Sigmoid colon (tissue), 7 donors: Measurements from ENCODE around the gene FGG. TPM values are rescaled to one million over a fixed set of nuclear protein-coding genes. Genes with fewer than 3 reads are reported as not detected.

Experiments
- DNase-seq: peaks from one replicate; pipeline ENCODE4 v3.0.0-alpha.2; 2019
- H3K27ac ChIP-seq, 4 donors: fragments of 200-600 bp; sonication (generic); one replicate each; pipeline ENCODE4 v1.5.1; 2016 to 2019; ENCODE audit warnings: mild to moderate bottlenecking in 1 of 4
- H3K27me3 ChIP-seq, 3 donors: fragments of 200-600 bp; sonication (generic); one replicate each; pipeline ENCODE4 v1.5.1; 2019; ENCODE audit warnings: mild to moderate bottlenecking in 1 of 3
- H3K36me3 ChIP-seq, 4 donors: fragments of 200-600 bp; sonication (generic); one replicate each; pipeline ENCODE4 v1.5.1; 2016 to 2019
- H3K4me1 ChIP-seq, 4 donors: fragments of 200-600 bp; sonication (generic); one replicate each; pipeline ENCODE4 v1.5.1; 2017 to 2019
- H3K4me3 ChIP-seq, 4 donors: fragments of 200-600 bp; sonication (generic); one replicate each; pipeline ENCODE4 v1.5.1; 2017 to 2019; ENCODE audit warnings: mild to moderate bottlenecking in 2 of 4, moderate library complexity in 1 of 4
- H3K9me3 ChIP-seq, 4 donors: fragments of 200-600 bp in 3 of 4; sonication (generic) in 3 of 4; one replicate each; pipeline versions ENCODE4 v1.5.1 to v1.6.1; 2013 to 2019
- CTCF ChIP-seq, 4 experiments: fragments of 450-650 bp in 3 of 4; fragments of 200-600 bp in 1 of 4; IDR thresholded peaks; one replicate each; pipeline ENCODE4 v1.5.1; 2016 to 2019; ENCODE audit warnings: antibody characterized with exemption in 4 of 4, mild to moderate bottlenecking in 3 of 4, moderate library complexity in 2 of 4
- EP300 ChIP-seq, 4 donors: sonication (generic); formaldehyde crosslinking; IDR thresholded peaks; one replicate each; pipeline ENCODE4 v1.6.1; 2017; ENCODE audit warnings: antibody characterized with exemption in 4 of 4
- POLR2A ChIP-seq, 2 donors: fragments of 450-650 bp; IDR thresholded peaks; one replicate each; pipeline ENCODE4 v1.6.1; 2016; ENCODE audit warnings: antibody characterized with exemption in 2 of 2, mild to moderate bottlenecking in 2 of 2, moderate library complexity in 2 of 2
- POLR2AphosphoS5 ChIP-seq, 4 donors: sonication (generic); formaldehyde crosslinking; IDR thresholded peaks; one replicate each; pipeline ENCODE4 v1.6.1; 2017; ENCODE audit warnings: antibody characterized with exemption in 4 of 4
- WGBS, 2 donors: extraction: QIAGEN DNeasy Blood & Tissue Kit; methylation state at CpG; one replicate each; pipeline ENCODE4 v1.1.7; 2013; 5-methylcytosine and 5-hydroxymethylcytosine counted together
- intact Hi-C: fragments of 100-400 bp; cut with DNase I; formaldehyde crosslinking; loops from one replicate; pipeline ENCODE4 v1.15.1; 2023
- polyA plus RNA-seq, 3 donors: library from polyadenylated mRNA; stranded (reverse); fragments of 200-250 nt; gene quantifications; one replicate each; pipeline ENCODE4 v1.2.3, GENCODE V29; 2013
- total RNA-seq, 4 donors: library from RNA; depleted of rRNA; stranded (reverse); fragments of >200 nt; gene quantifications; one replicate each; pipeline ENCODE4 v1.1.0, GENCODE V29; 2016
- donor health status: healthy with polysubstance abuse.
- donor health status: Bipolar disorder and iron deficiency.
- donor health status: healthy.

Gene FGG
- total and polyA plus RNA-seq, 7 donors, result 0.22 TPM; not detected in 6

- no peaks in the 10 kb centered on the region for H3K4me1 ChIP-seq
- H3K27ac ChIP-seq, result no peak overlapping the region
- no peak for DNase-seq
- 88% methylated on average over 5 of the region's 5 CpGs for WGBS, 2 donors
- no peaks in the 10 kb centered on the region for H3K9me3 ChIP-seq
- H3K27me3 ChIP-seq, result no peaks in the 10 kb centered on the region
- intact Hi-C loops, result no loop called here
- no peak overlapping the region for H3K4me3 ChIP-seq
- no peak for TF ChIP-seq POLR2AphosphoS5 (IDR thresholded peaks at IDR 0.05)
- no peaks in the 10 kb centered on the region for H3K36me3 ChIP-seq
Measured at GRCh38 chr4:154566639-154567204, 45.7 kb downstream of the FGG start.

DNA sequence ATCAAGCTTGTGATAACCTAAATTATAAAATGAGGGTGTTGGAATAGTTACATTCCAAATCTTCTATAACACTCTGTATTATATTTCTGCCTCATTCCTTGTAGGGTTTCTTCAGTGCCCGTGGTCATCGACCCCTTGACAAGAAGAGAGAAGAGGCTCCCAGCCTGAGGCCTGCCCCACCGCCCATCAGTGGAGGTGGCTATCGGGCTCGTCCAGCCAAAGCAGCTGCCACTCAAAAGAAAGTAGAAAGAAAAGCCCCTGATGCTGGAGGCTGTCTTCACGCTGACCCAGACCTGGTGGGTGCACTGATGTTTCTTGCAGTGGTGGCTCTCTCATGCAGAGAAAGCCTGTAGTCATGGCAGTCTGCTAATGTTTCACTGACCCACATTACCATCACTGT lies 46.8 kb downstream of the FGG start:
- intact Hi-C loops, result no loop called here
- WGBS, 2 donors, result 94 to 95% methylated on average over 6 of the region's 6 CpGs
- H3K9me3 ChIP-seq, result no peaks in the 10 kb centered on the region
- DNase-seq, result no peak
- no peaks in the 10 kb centered on the region for H3K36me3 ChIP-seq
- H3K27me3 ChIP-seq, result no peaks in the 10 kb centered on the region
- no peaks in the 10 kb centered on the region for H3K4me1 ChIP-seq
- H3K27ac ChIP-seq, result no peak overlapping the region
- no peak overlapping the region for H3K4me3 ChIP-seq
- TF ChIP-seq POLR2AphosphoS5 (IDR thresholded peaks at IDR 0.05) (no peak), POLR2A (IDR thresholded peaks at IDR 0.05) (no peak), EP300 (IDR thresholded peaks at IDR 0.05) (no peak), CTCF (IDR thresholded peaks at IDR 0.05) (no peak)

DNA sequence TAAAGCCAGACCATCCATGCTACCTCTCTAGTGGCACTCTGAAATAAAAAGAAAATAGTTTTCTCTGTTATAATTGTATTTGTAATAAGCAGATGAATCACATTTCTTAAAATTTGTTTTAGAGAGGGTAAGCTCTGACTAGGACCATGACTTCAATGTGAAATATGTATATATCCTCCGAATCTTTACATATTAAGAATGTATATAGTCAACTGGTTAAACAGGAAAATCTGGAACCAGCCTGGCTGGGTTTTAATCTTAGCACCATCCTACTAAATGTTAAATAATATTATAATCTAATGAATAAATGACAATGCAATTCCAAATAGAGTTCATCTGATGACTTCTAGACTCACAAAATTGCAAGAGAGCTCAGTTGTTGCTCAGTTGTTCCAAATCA lies 48.1 kb downstream of the FGG start:
- no peak for DNase-seq
- intact Hi-C loops, result no loop called here
- Histone ChIP-seq H3K27me3 (no peaks in the 10 kb centered on the region), H3K4me3 (no peak overlapping the region), H3K36me3 (no peaks in the 10 kb centered on the region), H3K4me1 (no peaks in the 10 kb centered on the region), H3K27ac (no peak overlapping the region), H3K9me3 (no peaks in the 10 kb centered on the region)
- 90 to 93% methylated on average over 1 of the region's 1 CpG for WGBS, 2 donors
- TF ChIP-seq EP300 (IDR thresholded peaks at IDR 0.05) (no peak), CTCF (IDR thresholded peaks at IDR 0.05) (no peak), POLR2A (IDR thresholded peaks at IDR 0.05) (no peak), POLR2AphosphoS5 (IDR thresholded peaks at IDR 0.05) (no peak)

DNA sequence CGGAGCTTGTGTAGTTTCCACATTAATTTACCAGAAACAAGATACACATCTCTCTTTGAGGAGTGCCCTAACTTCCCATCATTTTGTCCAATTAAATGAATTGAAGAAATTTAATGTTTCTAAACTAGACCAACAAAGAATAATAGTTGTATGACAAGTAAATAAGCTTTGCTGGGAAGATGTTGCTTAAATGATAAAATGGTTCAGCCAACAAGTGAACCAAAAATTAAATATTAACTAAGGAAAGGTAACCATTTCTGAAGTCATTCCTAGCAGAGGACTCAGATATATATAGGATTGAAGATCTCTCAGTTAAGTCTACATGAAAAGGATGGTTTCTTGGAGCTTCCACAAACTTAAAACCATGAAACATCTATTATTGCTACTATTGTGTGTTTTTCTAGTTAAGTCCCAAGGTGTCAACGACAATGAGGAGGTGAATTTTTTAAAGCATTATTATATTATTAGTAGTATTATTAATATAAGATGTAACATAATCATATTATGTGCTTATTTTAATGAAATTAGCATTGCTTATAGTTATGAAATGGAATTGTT lies 49.7 kb downstream of the FGG start, which contains the start of gene FGB:
Gene FGB (plus strand): TSS at position 315 of the 558 bp plus-strand sequence. CDS start 8 bp downstream, at position 323.
- H3K4me1 ChIP-seq, result no peaks in the 10 kb centered on the region
- no peak within 1 kb of the TSS for H3K4me3 ChIP-seq
- H3K36me3 ChIP-seq, result no peaks in the 10 kb centered on the region
- intact Hi-C loops, result no loop called here
- H3K27me3 ChIP-seq, result no peaks in the 10 kb centered on the region
- H3K27ac ChIP-seq, result no peak within 1 kb of the TSS
- H3K9me3 ChIP-seq, result no peaks in the 10 kb centered on the region
- TF ChIP-seq CTCF (IDR thresholded peaks at IDR 0.05) (no peak), POLR2AphosphoS5 (IDR thresholded peaks at IDR 0.05) (no peak)
- 81 to 82% methylated on average over 2 of the region's 2 CpGs for WGBS, 2 donors
- no peak for DNase-seq

DNA sequence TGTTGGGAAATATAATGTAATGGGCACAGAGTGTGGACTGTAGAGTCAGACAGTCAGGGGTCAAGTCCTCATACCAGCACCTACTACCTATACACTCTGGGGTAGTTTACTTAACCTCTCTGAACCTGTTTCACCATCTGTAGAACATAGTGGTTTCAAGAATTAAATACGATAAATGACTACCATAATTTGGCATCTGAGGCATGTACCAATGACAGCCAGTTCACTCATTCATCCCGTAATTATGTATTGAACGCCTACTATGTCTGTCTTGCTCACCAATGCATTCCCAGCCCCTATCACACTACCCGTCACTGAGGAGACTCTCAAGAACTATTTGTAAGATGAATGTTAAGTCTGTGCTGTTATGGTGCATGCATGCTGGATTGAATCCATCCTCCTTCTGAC lies 51.6 kb downstream of the FGG start:
- H3K27ac ChIP-seq, result no peak overlapping the region
- TF ChIP-seq POLR2AphosphoS5 (IDR thresholded peaks at IDR 0.05), result no peak
- 87 to 93% methylated on average over 4 of the region's 4 CpGs for WGBS, 2 donors

DNA sequence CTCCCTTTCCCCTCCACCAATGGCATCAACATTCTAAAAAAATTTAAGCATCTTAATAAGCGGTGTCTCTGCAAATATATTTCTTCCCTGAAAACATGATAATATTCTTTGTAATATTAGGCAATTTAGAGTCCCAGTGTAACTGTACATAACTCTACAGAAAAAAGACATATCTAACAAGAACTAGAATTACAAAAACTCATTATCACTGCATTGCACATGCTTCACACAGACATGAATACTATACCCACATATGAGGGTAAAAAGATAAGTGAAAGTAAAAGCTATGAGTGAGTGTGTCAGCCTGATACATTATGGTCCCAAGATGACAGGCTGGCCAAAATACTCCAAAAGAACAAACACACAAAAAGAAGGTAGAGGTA lies 52.0 kb downstream of the FGG start:
- Histone ChIP-seq H3K36me3 (no peaks in the 10 kb centered on the region), H3K4me1 (no peaks in the 10 kb centered on the region), H3K9me3 (no peaks in the 10 kb centered on the region), H3K27ac (no peak overlapping the region), H3K27me3 (no peaks in the 10 kb centered on the region), H3K4me3 (no peak overlapping the region)
- TF ChIP-seq CTCF (IDR thresholded peaks at IDR 0.05) (no peak), EP300 (IDR thresholded peaks at IDR 0.05) (no peak), POLR2AphosphoS5 (IDR thresholded peaks at IDR 0.05) (no peak), POLR2A (IDR thresholded peaks at IDR 0.05) (no peak)
- DNase-seq, result no peak
- intact Hi-C loops, result no loop called here
- WGBS, 2 donors, result 94 to 97% methylated on average over 1 of the region's 1 CpG

More for the DNA sequence above, 51.6 kb downstream of the FGG start:
- Histone ChIP-seq H3K9me3 (no peaks in the 10 kb centered on the region), H3K4me1 (no peaks in the 10 kb centered on the region), H3K4me3 (no peak overlapping the region), H3K36me3 (no peaks in the 10 kb centered on the region), H3K27me3 (no peaks in the 10 kb centered on the region)
- no peak for DNase-seq
- intact Hi-C loops, result no loop called here
